Renal pelvis (tissue), 4 donors: ENCODE measurements around the gene TAF7. TPM values are rescaled to one million over a fixed set of nuclear protein-coding genes. Genes with fewer than 3 reads are reported as not detected.
A peak's percentile ranks its signal among the peaks of the same experiment; 100 is the strongest.
"Not testable (repeated sequence)": the region's sequence is repeated elsewhere in the genome, so short reads cannot be mapped to it uniquely, and the experiment has no call there.

Source experiments
- DNase-seq: peaks from one replicate; pipeline ENCODE4 v3.0.0-alpha.2; 2013
- polyA plus RNA-seq, 3 donors: library from polyadenylated mRNA; unstranded; fragments of 120-200 nt; gene quantifications; one replicate each; pipeline ENCODE4 v1.2.1, GENCODE V29; 2013; ENCODE audit not compliant: insufficient read length in 3 of 3

TAF7 gene
- polyA plus RNA-seq, 3 donors: 137 to 157 (median 148) TPM

- DNase-seq: no peak
Measured at GRCh38 chr5:141343953-141344463, 23.4 kb upstream of the TAF7 start.

GRCh38 chr5:141343242-141343952 is 22.8 kb upstream of the TAF7 start, which contains the start of gene PCDHGA3:
PCDHGA3 (plus strand) TSS chr5:141343829; CDS start chr5:141344034, 205 bp downstream.
- no peak for DNase-seq

DNA sequence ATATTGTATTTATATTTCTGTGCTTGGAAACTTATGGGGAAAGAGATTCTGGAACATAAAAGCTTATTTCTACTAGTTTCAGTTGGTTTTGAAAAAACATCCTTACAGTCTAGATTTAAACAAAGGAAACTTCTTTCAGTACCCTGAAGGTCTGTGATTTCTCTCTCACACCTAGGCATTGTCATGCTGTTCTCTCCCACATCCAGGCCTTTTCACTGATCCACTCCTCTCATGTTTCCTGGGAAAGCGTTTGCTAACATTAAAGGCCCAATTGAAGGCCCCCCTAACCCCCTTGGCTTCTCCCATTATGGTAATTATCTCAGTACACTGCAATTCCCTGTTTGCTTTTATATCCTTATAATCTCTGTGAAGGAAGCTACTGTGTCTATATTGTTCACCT is 22.2 kb upstream of the TAF7 start:
- DNase-seq: no peak

DNA sequence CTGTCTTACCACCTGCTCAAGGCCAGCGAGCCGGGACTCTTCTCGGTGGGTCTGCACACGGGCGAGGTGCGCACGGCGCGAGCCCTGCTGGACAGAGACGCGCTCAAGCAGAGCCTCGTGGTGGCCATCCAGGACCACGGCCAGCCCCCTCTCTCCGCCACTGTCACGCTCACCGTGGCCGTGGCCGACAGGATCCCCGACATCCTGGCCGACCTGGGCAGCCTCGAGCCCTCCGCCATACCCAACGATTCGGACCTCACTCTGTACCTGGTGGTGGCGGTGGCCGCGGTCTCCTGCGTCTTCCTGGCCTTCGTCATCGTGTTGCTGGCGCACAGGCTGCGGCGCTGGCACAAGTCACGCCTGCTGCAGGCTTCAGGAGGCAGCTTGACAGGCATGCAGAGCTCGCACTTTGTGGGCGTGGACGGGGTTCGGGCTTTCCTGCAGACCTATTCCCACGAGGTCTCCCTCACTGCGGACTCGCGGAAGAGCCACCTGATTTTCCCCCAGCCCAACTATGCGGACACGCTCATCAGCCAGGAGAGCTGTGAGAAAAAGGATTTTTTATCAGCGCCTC is 20.3 kb upstream of the TAF7 start:
- not testable (repeated sequence) for DNase-seq

DNA sequence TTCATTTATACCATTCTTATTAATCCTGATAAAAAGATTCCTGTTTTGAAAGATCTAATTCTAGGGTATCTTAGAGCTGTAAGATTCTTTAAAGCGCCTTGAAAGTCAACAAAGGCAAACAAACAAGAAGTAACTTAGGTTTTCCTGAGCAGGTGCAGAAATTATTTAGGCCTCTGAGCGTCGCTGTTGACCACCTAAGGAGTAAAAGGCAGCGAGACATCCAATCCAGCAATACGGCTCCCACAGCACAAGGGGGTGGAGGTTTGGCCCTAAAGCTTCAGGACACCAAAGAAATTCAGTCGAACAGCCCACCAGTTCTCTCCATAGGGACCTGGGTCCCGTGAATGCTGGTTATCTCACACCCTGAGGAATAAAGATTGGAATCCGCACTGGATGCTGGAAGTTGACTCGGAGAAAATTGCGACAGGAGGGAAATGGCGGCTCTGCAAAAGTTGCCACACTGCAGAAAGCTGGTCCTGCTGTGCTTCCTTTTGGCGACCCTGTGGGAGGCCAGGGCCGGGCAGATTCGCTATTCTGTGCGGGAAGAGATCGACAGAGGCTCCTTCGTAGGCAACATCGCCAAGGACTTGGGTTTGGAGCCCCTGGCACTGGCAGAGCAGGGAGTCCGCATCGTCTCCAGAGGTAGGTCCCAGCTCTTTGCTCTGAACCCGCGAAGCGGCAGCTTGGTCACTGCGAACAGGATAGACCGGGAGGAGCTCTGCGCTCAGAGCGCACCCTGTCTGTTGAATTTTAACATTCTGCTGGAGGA is 18.1 kb upstream of the TAF7 start, which contains the start of gene PCDHGA2:
Gene PCDHGA2, plus strand, starts transcription at position 223 of the 769 bp plus-strand sequence.
- peak; percentile 58 for DNase-seq

DNA sequence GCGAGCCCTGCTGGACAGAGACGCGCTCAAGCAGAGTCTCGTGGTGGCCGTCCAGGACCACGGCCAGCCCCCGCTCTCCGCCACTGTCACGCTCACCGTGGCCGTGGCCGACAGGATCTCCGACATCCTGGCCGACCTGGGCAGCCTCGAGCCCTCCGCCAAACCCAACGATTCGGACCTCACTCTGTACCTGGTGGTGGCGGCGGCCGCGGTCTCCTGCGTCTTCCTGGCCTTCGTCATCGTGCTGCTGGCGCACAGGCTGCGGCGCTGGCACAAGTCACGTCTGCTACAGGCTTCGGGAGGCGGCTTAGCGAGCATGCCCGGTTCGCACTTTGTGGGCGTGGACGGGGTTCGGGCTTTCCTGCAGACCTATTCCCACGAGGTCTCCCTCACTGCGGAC is 12.0 kb upstream of the TAF7 start:
- DNase-seq: not testable (repeated sequence)

GRCh38 chr5:141330299-141331080 is 9.9 kb upstream of the TAF7 start, which contains the start of gene PCDHGA1:
PCDHGA1 (plus strand) TSS chr5:141330514.
- no peak for DNase-seq

- DNase-seq: no peak
Measured at GRCh38 chr5:141328231-141328630, 7.6 kb upstream of the TAF7 start.

- peak; percentile 36 for DNase-seq
Measured at GRCh38 chr5:141326088-141326854, 5.7 kb upstream of the TAF7 start.

- no peak for DNase-seq
Measured at GRCh38 chr5:141322261-141322660, 1.7 kb upstream of the TAF7 start.

DNA sequence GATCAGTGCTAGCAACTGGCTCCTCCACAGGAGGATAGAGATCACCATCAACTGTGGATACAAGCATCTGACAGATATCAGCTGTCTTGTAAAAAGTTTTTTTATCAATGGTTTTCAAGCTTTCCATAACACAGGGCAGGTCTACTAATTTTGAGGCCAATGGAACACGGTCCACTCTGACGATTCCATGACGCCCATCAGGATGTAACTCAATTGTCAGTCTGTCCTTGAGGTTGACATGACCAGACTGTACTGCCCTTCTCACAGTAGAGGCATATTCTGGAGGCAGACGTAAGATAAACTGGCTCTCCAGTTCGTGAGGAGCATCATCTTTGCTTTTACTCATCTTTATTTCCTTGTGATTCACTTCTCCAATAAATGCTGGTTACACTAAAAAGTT is 885 bp downstream of the TAF7 start:
- no peak for DNase-seq

DNA sequence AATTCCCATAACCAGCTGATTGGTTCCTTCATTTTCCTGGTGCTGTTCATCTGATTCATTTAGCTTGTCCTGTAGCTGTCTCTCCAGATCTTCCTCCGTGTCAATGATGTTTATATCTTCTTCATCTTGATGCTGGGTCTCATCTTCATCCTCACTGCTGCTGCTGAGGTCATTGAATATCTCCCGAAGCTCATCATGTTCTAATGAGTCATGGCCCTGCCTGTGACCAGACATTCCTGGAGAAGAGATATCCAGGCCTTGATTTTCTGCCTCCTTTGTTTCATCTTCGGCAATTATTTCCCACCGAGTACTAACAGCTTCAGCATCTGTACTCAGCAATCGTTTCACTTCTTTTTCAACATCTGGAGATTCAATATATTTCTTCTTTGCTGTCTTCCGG is 1.4 kb downstream of the TAF7 start:
- DNase-seq: no peak

- DNase-seq: not testable (repeated sequence)
Measured at GRCh38 chr5:141316963-141317362, 3.6 kb downstream of the TAF7 start.

DNA sequence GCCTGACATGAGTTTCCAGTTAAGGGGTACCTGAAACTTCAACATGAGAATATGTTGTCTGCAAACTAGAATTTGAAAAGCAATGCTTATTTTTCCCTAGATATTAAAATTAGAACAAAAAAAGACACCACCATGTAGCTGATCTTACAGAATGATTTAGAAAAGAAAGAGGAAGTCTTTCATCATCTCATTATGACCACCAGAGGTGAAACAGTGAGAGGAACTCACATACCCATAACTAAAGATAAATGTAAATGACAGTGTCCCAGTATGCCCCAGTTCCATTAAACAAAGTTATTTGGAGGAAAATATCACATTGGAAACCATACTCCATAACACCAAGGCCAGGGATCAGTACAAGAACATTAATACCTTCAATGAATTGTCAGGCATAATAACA is 6.9 kb downstream of the TAF7 start:
- no peak for DNase-seq

GRCh38 chr5:141306630-141307029 is 14.0 kb downstream of the TAF7 start:
- DNase-seq: no peak

DNA sequence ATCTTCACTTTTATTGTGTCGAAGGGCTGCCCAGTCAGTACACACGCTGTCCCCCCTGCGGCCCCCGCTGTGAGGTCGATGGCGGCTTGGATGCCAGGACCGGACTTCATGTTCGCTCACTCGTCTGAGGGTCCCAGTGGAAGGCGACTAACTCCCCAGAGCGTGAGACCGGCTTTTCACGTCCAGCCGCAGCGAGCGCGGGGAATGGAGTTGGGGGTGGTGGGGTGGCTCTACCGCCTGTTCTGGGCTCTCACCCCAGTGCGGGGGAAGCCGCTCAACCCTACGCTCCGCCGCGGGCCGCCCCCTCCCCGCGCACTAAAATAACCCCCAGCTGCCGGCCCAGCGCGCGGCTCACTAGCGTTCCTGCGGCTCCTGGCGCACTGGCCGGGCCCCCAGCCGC is 16.8 kb downstream of the TAF7 start, which contains the start of gene SLC25A2:
Gene SLC25A2, minus strand, starts transcription at position 294 of the 400 bp plus-strand sequence. Its CDS starts 184 bp downstream, at position 110.
- no peak for DNase-seq

DNA sequence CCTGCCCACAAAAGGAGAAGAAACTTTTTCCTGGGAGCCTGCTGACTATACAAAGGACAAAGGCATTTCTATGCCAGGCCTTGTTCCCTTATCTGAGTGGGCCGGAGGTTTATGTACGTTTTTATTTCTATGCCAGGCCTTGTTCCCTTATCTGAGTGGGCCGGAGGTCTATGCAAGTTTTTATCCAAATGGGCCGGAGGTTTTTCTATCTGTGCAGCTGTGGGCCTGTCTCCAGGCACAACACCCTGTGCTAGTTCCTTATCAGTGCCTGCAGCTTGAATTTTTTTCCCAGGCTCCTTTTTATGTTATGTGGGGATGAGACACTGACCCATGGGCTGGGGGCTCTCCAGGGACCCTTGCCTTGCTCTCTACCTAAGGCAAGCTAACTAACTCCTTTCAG is 22.2 kb downstream of the TAF7 start:
- DNase-seq: no peak

DNA sequence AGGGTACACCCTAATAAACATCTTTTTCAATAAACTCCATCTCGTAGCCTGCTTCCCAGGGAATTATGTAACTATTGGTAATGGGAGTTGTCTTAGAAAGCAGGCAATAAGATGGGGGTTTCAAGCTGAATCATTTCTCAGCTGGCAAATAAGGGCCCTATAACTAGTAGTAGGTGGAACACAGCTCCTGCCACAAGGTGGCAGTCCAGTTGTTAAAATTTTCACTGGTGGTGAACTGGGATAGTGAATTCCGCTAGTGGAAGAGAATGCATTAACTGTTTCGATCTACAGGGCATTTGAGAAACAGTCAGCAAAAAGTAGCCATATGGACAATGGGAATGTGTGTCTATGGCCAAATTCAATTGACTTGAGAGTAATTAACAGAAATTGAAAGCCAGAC is 47.7 kb downstream of the TAF7 start:
- DNase-seq: no peak

DNA sequence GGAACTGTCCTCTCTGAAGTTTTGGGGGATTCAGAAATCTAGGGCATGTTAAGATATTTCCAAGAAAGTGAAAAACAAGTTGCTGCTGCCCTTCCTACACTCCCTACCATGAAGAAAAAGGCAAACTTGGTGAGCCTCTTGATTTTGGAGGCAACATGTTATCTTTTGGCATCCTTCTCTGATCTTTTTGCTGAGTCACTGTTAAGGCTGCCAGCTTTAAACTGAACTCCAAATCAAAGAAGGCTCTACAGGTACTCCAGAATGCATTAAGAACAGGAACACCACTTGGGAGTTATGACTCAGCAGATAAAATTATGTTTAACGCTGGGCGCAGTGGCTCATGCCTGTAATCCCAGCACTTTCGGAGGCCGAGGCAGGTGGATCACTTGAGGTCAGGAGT is 51.4 kb downstream of the TAF7 start:
- no peak for DNase-seq
